Thymus (tissue), 11 donors: ENCODE measurements around the gene MGAT5B. TPM values are rescaled to one million over a fixed set of nuclear protein-coding genes. Genes with fewer than 3 reads are reported as not detected.

Source experiments
- DNase-seq, 9 donors: peaks; one replicate each; pipeline ENCODE4 v3.0.0-alpha.2; 2013; ENCODE audit warnings: low spot score in 9 of 9, low read depth in 6 of 9, missing footprints in 1 of 9
- H3K27ac ChIP-seq, 2 donors: one replicate each; pipeline ENCODE4 v1.5.1; 2013; ENCODE audit warnings: control low read depth in 1 of 2, low read depth in 1 of 2, low read length in 1 of 2, mild to moderate bottlenecking in 1 of 2, moderate library complexity in 1 of 2
- H3K27me3 ChIP-seq, 2 donors: one replicate each; pipeline ENCODE4 v1.5.1; 2013; ENCODE audit warnings: low read length in 1 of 2; ENCODE audit not compliant: control insufficient read depth in 2 of 2, insufficient read depth in 1 of 2
- H3K36me3 ChIP-seq, 2 donors: one replicate each; pipeline ENCODE4 v1.5.1; 2013; ENCODE audit warnings: low read length in 1 of 2, mild to moderate bottlenecking in 1 of 2, moderate library complexity in 1 of 2; ENCODE audit not compliant: control insufficient read depth in 2 of 2, insufficient read depth in 2 of 2
- H3K4me1 ChIP-seq, 2 donors: one replicate each; pipeline ENCODE4 v1.5.1; 2013; ENCODE audit warnings: low read length in 2 of 2; ENCODE audit not compliant: control insufficient read depth in 2 of 2, insufficient read depth in 2 of 2
- H3K4me3 ChIP-seq, 2 donors: one replicate each; pipeline ENCODE4 v1.5.1; 2013; ENCODE audit warnings: low read length in 2 of 2, control low read depth in 1 of 2, mild to moderate bottlenecking in 1 of 2
- H3K9me3 ChIP-seq, 2 donors: one replicate each; pipeline ENCODE4 v1.5.1; 2013; ENCODE audit warnings: low read length in 1 of 2, mild to moderate bottlenecking in 1 of 2; ENCODE audit not compliant: control insufficient read depth in 2 of 2, insufficient read depth in 1 of 2
- WGBS: extraction: QIAGEN DNeasy Blood & Tissue Kit; methylation state at CpG from one replicate; pipeline ENCODE4 v1.1.7; 2013; 5-methylcytosine and 5-hydroxymethylcytosine counted together
- polyA plus RNA-seq: library from polyadenylated mRNA; stranded (reverse); fragments of 200-250 nt; gene quantifications from one replicate; pipeline ENCODE4 v1.2.3, GENCODE V29; 2013
- total RNA-seq: library from RNA; stranded (reverse); fragments of 120-200 nt; gene quantifications from one replicate; pipeline ENCODE4 v1.2.4, GENCODE V29; 2013
- donor health status: healthy.

The MGAT5B gene
- total and polyA plus RNA-seq, 2 donors: 0.09 to 1.0 TPM

DNA sequence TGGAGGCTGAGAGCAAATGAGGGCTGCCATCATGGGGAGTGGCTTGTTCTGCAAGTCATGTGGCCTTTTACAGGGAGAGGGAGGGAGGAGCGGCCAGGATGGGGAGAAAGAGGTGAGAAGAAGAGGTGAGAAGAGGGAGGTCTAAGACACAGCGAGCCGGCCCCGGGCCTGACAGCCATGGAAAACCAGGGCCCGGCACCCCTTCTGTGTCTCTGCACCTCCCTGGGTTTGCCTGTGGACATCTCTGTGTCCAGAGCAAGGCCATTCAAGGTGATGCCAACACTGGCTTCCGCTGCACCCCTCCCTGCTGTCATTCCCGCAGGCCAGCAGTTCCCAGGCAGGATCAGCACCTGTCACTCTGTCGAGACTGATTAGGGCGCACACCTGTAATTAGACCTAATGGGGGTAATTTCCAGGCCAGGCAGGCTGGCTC is 75.6 kb downstream of the MGAT5B start:
- H3K27ac ChIP-seq: no peak overlapping the region
- DNase-seq: no peak
- peaks cover 0 to 5% of the 10 kb centered on the region in 2 donors for H3K9me3 ChIP-seq
- H3K27me3 ChIP-seq: no peaks in the 10 kb centered on the region
- WGBS: 97% methylated on average over 9 of the region's 9 CpGs
- H3K4me3 ChIP-seq: no peak overlapping the region
- H3K36me3 ChIP-seq: no peaks in the 10 kb centered on the region
- no peaks in the 10 kb centered on the region for H3K4me1 ChIP-seq

DNA sequence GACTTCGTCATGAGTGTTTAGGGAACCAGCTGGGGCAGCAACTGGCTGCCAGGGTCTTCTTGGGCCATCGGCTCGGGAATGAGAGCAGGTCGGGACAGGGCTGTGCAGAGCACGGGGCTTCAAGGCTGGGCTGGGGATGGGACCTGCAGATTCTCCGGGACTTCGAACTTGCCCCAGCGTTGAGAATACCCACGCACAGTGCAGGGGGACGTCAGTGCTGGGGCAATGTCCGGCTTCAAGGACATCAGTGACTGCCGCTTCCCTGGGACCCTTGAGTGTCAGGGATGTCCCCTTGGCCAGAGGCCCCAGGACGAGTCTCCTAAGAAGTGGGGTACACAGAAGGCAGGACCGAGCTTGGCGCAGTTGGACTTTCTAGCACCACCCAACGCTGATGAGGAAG is 76.3 kb downstream of the MGAT5B start:
- H3K36me3 ChIP-seq: no peaks in the 10 kb centered on the region
- DNase-seq: no peak
- no peaks in the 10 kb centered on the region for H3K27me3 ChIP-seq
- H3K4me3 ChIP-seq: no peak overlapping the region
- H3K9me3 ChIP-seq: peaks cover 0 to 5% of the 10 kb centered on the region in 2 donors
- no peaks in the 10 kb centered on the region for H3K4me1 ChIP-seq
- WGBS: 96% methylated on average over 16 of the region's 16 CpGs
- H3K27ac ChIP-seq: no peak overlapping the region

DNA sequence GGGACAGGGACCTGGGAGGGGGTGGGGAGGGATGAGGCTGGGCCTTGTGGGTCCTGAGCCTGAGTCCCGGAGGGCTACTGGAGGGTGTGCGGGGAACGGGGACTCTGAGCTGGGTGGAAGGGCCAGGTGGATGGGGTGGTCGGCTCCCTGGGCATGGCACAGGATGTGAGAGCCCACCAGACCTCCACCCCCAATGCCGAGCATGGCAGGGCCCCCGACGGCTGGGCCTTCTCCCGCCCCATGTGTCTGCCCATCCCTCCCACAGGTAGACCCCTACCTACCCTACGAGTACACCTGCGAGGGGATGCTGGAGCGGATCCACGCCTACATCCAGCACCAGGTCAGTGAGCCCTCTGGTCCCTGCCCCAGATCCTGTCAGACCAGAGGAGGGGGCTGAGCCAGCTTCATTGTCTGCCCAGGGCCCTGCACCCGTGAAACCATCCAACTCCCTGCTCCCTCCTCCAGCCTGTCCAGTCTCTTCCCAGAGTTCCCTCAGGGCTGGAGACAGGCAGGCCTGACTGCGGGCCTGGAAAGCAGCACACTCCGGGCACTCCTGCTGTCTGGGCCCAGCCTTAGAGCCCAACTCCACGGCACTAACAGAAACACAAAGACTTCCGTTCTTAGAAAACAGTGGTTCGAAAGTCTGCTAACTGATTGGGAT is 78.0 kb downstream of the MGAT5B start:
- Histone ChIP-seq H3K27ac (no peak overlapping the region), H3K9me3 (peaks cover 0 to 5% of the 10 kb centered on the region in 2 donors), H3K27me3 (no peaks in the 10 kb centered on the region), H3K4me1 (no peaks in the 10 kb centered on the region), H3K36me3 (no peaks in the 10 kb centered on the region), H3K4me3 (no peak overlapping the region)
- no peak for DNase-seq
- 96% methylated on average over 18 of the region's 18 CpGs for WGBS

DNA sequence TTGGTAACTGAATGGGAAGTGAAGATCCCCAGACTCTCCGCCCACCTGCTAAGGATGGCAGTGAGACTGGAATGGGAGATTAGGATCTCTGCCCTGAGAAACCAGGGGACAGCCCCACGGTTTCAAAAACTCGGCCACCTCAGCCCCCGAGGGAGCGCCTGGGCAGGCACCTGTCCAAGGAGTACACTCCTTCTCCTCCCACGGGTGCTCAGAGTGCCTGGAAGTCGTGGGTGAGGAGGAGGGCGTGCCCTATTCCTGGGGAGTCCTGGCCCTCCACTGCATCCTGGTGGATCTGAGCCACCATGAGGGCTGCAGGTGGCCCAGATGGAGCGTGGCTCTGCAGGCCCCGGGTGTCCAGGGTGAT is 78.5 kb downstream of the MGAT5B start:
- Histone ChIP-seq H3K4me1 (no peaks in the 10 kb centered on the region), H3K36me3 (no peaks in the 10 kb centered on the region), H3K27me3 (no peaks in the 10 kb centered on the region), H3K27ac (no peak overlapping the region), H3K9me3 (peaks cover 0 to 5% of the 10 kb centered on the region in 2 donors), H3K4me3 (no peak overlapping the region)
- 83% methylated on average over 10 of the region's 10 CpGs for WGBS
- DNase-seq: no peak

DNA sequence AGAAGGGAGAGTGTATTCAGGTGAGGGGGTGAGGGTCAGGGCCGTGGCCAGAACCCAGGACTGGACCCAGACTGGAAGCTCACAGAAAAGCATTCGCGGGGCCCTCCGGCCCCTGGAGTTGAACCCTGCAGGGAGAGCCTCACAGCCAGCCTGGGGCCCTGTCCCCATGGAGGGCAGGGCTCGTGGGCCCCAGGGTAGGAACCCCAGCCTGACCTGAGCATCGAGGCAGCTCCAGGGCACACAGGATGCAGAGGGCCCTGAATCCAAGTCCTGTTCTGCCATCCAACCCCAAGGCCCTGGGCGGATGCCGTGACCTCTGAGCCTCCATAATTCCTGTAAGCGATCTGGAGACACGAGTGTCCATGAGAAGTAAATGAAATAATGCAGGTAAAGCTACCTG is 79.1 kb downstream of the MGAT5B start:
- 87% methylated on average over 10 of the region's 10 CpGs for WGBS

DNA sequence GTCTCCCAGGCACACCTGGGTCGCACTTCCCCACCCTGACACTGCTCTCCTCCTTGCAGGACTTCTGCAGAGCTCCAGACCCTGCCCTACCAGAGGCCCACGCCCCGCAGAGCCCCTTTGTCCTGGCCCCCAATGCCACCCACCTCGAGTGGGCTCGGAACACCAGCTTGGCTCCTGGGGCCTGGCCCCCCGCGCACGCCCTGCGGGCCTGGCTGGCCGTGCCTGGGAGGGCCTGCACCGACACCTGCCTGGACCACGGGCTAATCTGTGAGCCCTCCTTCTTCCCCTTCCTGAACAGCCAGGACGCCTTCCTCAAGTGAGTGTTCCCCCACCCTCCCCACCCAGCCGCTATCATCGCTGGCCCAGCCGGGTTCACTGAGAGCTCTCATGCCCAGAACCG is 79.6 kb downstream of the MGAT5B start:
- Histone ChIP-seq H3K27me3 (no peaks in the 10 kb centered on the region), H3K9me3 (peaks cover 0 to 5% of the 10 kb centered on the region in 2 donors), H3K27ac (no peak overlapping the region), H3K36me3 (no peaks in the 10 kb centered on the region), H3K4me1 (no peaks in the 10 kb centered on the region), H3K4me3 (no peak overlapping the region)
- no peak for DNase-seq
- WGBS: 40% methylated on average over 17 of the region's 17 CpGs

More for the DNA sequence above, 79.1 kb downstream of the MGAT5B start:
- Histone ChIP-seq H3K27ac (no peak overlapping the region), H3K4me1 (no peaks in the 10 kb centered on the region), H3K36me3 (no peaks in the 10 kb centered on the region), H3K27me3 (no peaks in the 10 kb centered on the region), H3K4me3 (no peak overlapping the region), H3K9me3 (peaks cover 0 to 5% of the 10 kb centered on the region in 2 donors)
- DNase-seq: no peak

DNA sequence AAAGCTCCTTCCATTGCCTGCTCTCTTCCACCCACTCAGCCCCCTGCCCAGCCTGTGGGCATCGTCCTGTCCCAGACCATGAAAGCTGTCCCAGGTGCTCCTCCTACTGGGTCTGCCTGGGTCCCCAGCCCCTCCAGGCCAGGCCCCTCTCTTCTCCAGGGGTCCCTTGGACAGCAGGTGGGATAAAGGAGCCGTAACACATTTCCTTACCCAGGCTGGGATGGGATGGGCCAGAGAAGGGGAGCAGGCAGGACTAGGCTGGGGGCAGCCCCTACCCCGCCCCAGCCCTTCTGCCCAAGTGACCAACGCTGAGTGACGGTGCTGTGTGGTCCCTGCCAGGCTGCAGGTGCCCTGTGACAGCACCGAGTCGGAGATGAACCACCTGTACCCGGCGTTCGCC is 80.1 kb downstream of the MGAT5B start:
- Histone ChIP-seq H3K36me3 (no peaks in the 10 kb centered on the region), H3K4me1 (no peaks in the 10 kb centered on the region), H3K27me3 (no peaks in the 10 kb centered on the region), H3K9me3 (peaks cover 0 to 5% of the 10 kb centered on the region in 2 donors), H3K4me3 (no peak overlapping the region), H3K27ac (no peak overlapping the region)
- DNase-seq: no peak
- WGBS: 99% methylated on average over 10 of the region's 10 CpGs

DNA sequence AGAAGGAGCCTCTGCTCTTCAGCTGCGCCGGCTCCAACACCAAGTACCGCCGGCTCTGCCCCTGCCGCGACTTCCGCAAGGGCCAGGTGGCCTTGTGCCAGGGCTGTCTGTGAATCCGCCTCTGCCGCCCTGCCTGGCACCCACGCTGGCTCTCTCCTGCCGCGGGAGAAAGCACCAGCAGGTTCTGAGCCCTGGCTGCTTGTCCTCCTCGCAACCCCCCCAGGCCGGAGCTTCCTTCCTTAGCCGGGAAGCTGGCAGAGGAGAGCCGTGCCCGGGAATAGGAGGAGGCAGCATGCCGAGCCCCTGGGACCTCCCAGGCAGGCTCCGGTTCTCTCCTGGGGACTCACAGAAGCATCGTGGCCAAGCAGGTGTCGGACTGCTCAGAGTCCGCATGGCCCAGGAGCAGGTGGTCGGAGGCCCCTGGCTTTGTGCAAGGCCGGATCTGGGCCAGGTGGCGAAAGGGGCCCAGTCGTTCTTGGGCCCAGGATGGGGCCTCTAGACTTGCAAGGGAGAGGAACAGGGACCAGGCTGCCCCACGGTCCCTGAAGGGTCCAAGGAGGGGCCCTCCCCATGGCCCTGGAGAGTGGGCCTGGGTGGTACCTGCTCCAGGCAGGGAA is 80.6 kb downstream of the MGAT5B start:
- Histone ChIP-seq H3K4me1 (no peaks in the 10 kb centered on the region), H3K36me3 (no peaks in the 10 kb centered on the region), H3K4me3 (no peak overlapping the region), H3K9me3 (peaks cover 0 to 2% of the 10 kb centered on the region in 2 donors), H3K27me3 (no peaks in the 10 kb centered on the region), H3K27ac (no peak overlapping the region)
- no peak for DNase-seq
- WGBS: 92% methylated on average over 27 of the region's 27 CpGs

DNA sequence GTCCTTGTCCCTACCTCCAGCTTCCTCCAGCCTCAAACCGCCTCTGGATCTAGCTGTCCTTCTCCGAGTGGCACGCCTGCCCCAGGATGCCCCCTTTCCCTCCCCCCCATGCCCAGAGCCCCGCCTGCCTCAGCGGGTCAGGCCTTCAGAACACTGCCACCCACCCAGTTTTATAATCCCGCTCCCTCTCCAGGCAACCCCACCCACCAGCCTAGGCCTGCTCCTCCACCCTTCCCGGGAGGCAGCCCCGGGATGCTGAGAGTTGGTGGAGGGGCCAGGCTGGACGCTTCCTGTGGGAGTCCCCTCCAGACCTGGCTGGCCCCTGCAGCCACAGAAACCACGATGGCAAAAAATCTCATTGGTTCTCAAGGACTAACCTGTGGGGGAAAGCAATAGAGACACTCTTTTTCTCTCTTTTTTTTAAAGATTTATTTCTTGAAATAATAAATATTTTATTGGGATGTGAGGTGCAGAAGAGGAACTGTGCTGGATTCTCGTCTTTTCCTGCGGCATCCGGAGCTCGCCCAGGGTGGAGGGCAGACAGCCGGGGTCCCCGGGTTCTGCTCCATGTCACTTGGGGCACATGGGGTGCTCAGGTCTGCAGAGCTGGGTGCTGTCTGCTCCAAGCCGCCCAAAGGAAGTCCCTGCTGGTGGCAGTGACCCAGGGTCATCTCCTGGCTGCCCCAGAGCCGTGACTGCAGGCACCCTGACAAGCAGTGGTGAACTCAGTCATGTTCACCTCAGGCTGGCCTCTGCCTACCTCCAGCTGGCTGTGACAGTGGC is 81.9 kb downstream of the MGAT5B start:
- Histone ChIP-seq H3K27me3 (no peaks in the 10 kb centered on the region), H3K4me3 (no peak overlapping the region), H3K4me1 (no peaks in the 10 kb centered on the region), H3K9me3 (no peaks in the 10 kb centered on the region), H3K36me3 (no peaks in the 10 kb centered on the region), H3K27ac (no peak overlapping the region)
- no peak for DNase-seq
- WGBS: 85% methylated on average over 18 of the region's 18 CpGs
